GM18520 (cell line): ENCODE data around the gene PRXL2B.

Experiments
- ATAC-seq: cut with Tn5 transposase; IDR thresholded peaks from one replicate; pipeline ENCODE4 v1.9.1; 2021; ENCODE audit not compliant: unreplicated experiment

The PRXL2B gene

DNA sequence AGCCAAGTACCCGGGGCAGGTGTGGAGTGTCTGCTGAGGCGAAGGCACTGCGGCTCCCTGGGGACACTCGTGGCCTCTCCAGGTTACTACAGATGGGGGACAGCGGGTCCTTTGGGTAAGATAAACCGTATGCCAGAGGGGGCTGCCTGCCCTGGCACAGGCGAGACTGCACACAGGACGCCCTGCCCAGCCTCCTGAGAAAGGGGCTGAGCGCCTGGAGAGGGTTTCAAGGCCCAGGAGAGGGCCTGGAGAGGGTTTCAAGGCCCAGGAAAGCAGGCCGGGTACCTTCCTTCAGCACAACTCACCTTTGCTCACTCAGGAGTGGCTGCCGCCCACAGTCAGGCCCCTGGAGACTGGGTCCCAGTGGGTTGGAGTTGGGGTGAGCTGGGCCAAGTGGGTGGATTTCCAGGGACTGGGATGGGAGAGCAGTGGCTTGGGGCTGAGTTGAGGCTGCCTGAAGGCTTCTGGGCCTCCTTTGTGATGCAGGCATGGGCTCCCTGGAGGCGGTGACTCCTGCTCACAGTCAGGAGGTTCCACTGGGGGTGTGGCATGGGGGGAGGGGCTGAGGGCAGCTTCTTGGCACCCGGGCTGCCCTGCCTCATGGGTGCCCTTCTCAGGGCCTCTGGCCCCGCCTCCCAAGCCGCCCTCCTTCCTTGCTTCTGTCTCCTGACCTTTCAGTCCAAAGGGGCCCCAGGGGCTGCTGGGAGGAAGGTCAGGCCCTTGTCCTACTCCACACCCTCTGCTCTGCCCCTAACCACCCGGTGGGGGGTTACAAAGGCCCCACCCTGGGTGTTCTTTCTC, 46.2 kb downstream of the PRXL2B start, which contains the start of gene MMEL1:
TSS of gene MMEL1 (minus strand) at position 456 of the 801 bp plus-strand sequence. CDS start 3,532 bp downstream, outside the sequence.
- no peak for ATAC-seq

DNA sequence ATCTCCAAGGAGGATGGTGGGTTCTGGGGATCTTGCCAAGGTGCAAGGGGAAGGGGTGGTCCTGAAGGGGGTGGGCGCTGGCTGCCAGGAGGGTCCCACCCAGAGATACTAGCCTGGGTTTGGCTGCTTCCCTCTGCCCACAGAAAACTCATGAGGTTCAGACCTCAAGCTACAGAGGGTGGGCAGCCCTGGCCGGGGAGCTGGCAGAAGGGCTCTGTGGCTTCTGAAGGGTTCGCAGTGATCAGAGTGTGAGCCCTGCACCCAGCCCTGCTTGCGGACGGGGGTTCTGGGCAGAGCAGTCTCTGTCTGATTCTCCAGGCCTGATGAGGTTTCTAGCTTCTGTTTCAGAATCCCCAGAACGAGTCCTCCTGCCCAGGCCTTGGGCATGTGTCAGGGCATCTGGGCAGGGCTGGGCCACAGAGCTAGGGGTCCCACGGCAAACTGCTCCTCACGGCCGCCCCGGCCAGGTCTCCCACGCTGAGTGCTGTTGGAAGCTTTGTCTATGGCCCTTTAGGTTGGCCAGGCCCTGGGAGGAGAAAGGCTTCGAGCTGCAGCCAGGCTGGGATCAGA, 46.9 kb downstream of the PRXL2B start:
- no peak for ATAC-seq

DNA sequence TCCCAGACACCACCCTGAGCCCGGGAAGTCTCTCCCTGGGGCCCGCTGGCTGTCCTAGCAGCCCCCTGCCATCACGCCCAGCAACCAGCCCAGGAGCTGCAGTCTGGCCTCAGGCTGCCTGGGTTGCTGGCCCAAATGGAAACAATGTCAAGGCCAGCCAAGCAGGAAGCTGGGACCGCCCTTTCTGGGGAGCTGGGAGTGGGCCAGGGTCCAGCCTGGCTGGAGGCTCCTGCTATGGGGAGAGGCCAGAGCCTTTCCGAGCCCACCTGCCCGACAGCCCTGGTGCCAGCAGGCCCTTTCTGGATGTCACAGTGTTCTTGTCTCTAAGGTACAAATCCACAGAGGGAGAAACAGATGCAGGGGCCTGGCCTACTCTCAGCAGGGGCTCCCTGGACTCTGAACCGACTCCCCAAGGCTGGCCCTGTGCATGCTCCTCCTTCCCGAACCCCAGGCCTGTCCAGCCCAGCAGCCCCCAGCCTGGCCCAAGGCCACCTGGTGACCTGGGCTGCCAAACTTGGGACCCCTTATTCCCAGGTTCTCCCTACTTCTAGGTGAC, 47.4 kb downstream of the PRXL2B start:
- no peak for ATAC-seq

DNA sequence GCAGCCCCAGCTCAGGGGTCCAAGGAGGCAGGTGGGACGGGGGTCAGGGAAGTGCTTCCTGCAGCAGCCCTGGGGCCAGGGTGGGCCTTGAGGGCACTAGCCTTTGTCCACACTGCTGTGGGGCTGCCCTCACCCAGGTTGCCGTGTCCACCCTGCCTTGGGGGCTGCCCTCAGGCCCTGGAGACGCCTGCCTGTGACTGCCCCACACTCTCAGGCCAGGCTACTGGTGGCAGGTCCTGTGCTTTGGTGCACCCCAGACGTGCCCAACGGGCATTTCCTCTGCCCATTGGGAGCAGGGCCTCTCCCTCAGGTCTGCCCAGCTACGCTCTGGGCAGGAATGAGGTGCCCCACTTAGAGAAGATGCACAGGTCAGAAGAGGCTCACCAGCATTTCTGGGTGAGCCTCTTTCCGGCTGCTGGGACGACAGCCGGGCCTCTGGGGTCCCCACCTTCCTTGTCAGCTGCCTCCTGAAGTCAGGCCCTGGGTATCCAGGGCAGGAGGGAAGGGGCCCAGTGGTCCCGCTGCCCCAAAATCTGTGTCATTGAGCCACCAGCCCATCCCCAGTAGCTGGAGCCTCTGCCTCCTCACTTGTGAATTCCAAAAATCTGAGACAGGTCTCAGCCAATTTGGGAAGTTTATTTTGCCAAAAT, 48.9 kb downstream of the PRXL2B start:
- no peak for ATAC-seq

DNA sequence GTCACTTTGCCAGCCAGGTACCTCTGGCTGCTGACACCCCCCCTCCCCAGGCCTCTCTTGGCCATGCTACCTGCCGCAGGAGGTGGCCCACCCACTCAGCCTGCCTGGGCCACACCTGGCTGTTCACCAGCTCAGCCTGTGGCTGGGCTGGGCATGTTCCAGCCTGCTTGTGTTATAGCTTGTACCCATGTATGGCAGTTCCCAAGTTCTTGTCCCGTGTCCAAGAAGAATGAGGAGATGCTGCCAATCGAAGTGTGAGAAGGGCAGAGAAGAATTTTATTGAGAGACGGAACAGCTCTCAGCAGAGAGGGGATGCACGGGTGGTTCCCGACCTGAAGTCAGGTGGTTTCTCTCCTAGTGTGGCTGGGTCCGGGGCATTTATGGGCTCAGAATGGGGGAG, 50.2 kb downstream of the PRXL2B start:
- ATAC-seq = no peak

DNA sequence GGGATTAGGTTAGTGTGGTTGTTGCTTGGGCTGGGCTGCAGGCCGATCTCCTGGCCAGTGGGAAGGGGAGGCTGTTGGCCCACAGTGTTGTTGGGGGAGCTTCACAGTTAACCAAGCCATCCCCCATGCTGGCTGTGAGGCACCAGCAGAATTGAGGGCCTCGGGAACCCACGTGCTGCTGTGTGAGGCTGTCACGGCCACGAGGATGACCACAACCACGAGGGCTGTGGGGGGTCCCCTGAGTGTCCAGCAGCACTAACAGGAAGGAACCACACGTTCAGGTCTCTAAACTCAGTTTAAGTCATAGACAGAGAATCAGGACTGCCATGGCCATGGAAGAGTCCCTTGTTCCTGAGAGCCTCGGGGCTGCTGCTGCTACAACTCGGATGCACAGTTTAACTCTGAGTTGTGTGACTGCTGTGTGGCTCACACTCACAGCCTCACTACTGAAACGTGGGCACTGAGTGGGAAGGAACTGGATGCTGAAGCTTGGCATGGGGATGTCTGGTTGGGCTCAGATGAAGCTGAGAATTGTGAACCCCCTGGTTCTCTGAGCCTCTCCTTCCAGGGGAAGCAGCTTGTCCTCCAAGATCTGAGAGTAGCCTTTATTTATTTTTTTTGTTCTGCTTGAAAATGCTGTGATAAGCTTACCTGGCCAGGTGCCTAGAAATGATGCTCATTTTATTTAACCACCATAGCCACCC, 51.0 kb downstream of the PRXL2B start:
- no peak for ATAC-seq

DNA sequence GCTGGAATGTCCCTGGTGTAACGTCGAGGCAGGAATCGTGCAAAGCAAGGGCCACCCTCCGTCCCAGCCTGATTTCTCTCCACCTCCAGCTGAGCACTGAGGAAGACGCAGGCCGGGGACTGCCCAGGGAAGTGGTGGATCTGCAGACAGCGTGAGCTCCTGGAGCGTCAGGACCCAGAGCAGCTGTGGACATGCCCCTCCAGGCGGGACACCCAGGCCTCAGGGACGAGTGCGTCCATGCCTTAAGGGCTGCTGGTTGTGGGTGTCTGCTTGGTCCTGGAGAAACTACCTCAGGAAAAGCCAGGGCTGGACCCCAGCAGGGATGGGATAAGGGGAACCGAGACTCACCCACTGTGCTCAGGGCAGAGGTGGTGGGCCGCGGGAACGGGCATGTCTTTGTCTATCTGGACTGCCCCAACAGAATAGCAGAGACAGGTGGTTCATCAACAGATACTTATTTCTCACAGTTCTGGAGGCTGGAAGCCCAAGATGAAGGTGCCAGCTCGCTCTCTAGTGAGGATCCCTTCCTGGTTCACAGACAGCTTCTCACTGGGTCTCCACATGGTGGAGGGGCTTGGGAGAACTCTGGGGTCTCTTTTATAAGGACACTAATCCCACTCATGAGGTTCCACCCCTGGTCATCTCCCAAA, 52.0 kb downstream of the PRXL2B start:
- ATAC-seq = no peak

DNA sequence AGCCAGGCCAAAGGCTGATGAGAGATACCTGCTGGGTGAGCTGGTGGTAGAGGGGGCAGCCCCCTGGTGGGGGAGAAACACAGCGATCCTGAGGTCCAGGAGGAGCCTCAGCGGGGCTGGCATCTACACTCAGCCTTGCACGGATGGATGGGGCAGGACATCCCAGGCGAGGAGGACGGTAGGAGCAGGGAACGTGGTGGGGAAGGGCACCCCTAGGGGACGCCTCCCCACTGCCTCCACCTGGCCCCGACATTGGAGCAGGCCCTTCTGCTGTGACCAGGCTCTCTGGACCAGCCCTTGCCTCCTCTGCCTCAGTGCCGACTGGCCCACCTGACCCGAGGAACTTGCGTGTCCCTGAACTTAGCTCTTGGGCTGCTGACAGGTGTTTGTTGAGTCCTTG, 52.6 kb downstream of the PRXL2B start:
- ATAC-seq = no peak

DNA sequence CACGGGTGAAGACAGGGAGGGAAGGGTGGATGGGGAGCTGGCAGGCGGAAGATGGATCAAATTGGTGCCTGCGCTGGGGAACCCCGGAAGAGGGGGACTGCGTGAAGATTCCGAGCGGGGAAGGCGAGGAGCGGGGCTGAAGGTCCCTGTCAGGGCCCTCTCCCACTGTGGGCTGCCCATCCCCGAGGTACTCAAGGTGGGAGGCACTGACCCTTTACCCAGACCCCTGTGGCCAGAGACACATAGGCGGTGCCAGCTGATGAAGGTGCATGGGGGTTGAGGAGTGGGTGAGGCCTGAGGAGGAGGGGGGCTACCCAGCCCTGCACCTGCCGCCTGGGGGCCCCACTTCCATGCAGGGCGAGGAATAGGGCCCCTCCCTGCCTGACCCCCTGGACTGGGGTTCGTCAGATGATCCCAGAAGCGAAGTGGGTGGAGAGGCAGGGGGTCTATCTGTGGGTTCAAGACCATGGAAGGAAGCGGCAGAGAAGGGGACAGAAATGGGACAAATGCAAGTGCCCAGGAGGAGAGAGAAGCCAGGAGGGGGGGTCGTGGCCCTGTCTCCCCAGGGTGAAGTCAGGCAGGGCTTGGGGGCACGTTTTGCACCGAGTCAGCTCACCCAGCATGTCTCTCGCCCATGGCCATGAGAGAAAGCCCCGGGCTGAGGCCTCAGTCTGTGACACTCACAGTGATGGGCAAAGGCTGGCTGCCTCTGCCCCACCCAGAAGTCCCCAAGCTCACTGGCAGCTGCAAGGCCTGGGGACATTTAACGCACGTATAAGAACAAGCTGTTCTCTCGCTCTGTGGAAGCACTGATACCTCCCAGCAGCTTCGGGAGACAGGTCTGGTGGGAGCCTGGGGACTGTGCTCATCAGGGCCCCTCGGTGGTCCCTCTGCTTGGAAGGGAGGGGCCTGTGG, 53.3 kb downstream of the PRXL2B start:
- no peak for ATAC-seq

DNA sequence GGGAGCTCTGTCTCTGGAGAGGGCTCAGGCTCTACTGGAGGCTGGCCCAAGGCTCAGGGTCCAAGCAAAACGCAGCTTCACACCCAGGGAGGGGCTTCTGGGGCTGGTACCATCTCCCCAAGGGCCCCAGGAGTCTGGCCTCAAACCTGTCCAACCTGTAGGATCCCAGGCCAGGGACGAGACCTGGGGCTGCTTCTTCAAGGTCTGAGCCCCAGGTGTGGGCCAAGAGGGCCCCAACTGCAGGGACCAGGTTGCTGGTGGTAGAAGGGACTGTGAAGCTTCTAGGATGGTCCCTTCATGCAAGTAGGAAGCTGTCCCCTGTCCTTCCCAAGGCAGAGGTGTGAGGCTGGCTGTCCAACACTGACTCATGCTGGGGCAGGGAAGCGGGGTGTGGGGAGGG, 54.0 kb downstream of the PRXL2B start:
- ATAC-seq = no peak
